GM21619 (cell line): Measurements from ENCODE around the gene METTL25B.
"Not testable (repeated sequence)": the region's sequence is repeated elsewhere in the genome, so short reads cannot be mapped to it uniquely, and the experiment has no call there.

Experiments
- ATAC-seq: cut with Tn5 transposase; IDR thresholded peaks from one replicate; pipeline ENCODE4 v1.9.1; 2021; ENCODE audit not compliant: unreplicated experiment

Gene METTL25B

DNA sequence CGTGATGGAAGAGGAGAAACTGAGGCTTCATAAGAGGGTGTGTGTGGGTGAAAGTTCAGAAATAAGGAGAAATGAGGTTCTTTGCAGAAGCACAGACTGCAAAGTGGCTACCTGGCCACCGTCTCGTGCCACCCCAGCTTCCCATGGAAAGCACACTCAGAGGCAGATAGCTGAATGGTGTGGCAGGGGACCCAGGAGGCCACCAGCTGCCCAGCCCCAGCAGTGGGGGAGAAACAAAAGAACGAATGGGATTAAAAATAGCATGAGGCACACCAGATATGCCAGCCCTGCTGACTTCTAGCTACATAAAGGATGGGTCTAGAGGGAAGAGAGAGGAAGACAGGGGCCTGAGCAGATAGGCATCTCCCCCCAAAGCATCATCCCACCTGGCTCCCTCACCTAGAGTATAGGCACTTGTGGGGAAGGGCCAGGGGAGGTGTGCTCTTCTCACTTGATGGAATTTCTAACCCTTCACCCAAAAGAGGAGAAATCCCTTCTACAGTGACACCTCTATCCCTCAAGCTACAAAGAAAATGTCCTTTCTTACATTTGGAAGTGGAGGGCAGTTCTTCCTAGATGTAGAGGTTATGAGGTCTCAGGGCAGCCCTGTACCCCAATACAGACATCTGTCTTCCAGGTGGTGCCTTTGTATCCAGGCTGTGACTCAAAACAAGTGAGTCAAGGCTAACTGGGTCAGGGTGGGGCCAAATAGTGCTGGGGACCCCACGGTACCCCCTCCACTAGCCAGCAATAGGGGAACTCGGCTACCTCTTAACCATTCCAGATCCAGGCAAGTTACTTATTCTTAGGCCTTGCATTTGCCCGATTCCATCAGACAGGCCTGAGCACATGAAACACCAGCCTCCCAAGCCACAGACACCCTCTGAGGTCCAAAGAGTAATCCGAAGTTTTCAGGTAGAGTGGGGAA lies 19.7 kb downstream of the METTL25B start:
- ATAC-seq, result no peak

DNA sequence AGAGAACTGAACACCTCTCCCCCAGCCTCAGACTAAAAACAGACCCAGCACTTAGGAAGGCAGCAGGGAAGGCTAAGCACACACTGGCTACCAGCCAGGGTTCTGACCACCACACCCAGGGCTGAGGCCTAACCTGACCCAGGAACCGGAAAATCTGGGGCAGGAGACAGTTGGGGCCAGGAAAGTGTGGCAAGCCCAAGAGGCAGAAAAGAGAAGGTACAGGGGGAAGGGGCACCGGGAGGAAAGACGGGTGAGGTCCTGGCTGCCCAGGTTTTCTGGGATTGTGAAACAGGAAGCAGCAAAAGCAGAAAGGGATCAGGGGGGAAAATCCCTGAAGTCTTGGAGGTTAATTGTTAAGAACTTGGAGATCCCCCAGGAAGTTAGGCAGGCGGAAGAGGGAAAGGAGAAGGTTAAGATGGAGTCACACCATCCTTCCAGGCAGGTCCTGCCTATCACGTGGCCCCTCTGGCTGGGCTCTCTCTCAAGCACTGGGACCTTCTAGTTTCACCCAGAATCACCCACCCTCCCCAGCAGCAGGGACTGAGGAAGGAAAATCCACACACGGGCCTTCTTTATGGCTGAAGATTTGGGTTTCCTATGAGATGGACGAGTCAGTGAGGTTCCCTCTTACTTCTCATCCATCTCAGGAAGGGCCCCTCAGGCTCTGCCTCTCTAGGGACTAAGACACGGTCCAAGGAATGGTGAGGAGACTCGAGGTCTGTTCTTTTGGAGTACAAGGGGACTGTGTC lies 20.6 kb downstream of the METTL25B start:
- no peak for ATAC-seq

- no peak for ATAC-seq
Measured at GRCh38 chr1:156749419-156750118, 21.3 kb downstream of the METTL25B start.

GRCh38 chr1:156750191-156750672 lies 22.0 kb downstream of the METTL25B start:
- ATAC-seq, result no peak

- no peak for ATAC-seq
Measured at GRCh38 chr1:156750711-156751450, 22.6 kb downstream of the METTL25B start.

GRCh38 chr1:156751451-156751756 lies 23.1 kb downstream of the METTL25B start, which contains the start of gene HDGF:
HDGF (minus strand) TSS chr1:156751675; CDS start chr1:156751429, 246 bp downstream.
- peak; percentile 7 for ATAC-seq

- peak; percentile 63 for ATAC-seq
Measured at GRCh38 chr1:156751757-156752481, 23.6 kb downstream of the METTL25B start.

DNA sequence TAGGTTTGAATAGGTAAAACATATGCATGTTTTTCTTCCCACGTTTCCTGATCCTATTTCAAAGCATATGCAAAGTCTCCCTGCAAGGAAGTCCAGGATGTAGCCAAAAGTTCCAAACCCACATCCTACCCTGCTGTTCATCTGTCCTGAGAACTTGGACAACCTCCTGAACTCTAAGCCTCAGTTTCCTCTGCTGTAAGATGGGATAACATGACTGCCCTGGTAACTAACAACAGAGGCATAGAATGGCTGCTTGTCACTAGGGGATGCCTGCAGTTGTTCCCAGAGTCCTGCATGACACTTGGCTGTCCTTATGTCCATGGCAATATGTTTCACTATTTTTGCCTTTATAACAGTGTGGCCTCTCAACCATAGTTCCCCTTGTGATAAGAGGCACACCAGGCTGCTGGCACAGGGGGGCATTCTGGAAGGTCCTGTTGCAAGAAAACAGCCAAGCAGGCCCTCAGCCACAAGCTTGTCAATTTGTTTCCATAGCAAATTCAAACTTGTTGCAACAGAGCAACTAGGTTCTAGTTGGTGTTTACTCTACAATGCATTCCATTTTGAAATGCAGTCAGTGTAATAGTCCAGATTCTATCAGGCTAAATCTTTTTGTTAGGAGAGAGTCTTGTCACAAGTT lies 24.7 kb downstream of the METTL25B start:
- ATAC-seq, result no peak

DNA sequence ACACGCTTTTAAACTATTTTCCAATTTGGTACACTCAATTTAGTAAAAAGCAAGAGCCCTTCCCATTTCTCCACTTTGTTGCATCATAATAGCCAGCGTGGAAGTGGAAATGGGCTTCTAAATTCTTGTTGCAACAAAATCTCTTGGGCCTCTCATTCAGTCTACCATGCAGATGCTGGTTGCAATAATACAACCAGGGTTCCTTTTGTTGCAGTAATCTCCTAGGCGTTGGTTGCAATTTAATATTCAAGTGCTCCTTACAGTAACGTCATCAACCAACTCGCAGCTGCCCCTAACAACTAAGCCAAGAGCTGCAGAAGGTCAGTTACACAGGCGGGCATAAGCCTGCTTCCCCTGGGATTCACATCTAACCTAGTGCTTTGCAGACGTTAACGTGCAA lies 25.9 kb downstream of the METTL25B start:
- ATAC-seq, result no peak

DNA sequence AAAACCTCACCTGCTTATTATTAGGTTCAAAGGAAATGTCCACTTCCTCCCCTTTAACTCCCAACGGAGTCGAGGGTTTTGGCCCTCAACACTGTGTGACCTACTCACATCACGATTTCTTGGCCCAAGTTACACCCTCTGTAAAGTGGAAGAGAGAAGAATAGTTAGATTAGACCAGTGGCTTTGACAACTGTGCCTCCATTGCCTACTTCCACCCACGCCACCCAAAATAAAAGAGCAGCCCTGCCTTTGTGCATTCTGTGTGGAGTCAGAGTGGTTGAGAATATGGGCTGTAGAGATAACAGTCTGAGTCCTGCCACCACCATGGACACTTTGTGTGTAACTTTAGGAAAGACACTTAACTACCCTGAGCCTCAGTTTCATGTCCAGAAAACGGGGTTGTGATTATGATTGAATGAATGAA lies 27.3 kb downstream of the METTL25B start:
- ATAC-seq, result no peak

DNA sequence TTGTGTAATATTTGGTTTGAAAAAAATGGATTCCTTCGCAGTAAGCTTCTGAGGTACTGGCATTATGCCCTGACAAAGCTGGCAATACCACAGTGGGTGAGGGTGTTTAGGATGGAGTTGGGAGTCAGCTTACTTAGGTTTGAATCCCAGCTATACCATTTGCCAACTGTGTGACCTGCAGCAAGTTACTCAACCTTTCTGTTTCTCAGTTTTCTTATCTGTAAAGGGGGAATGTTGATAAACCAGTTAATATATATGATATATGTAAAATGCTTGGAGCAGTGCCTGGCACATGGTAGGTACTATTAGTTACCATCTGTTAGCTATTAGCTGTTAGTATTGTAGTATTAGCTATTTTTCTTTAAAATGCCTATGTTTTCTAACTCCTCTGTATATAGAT lies 28.1 kb downstream of the METTL25B start:
- ATAC-seq, result no peak

GRCh38 chr1:156757572-156758253 lies 29.4 kb downstream of the METTL25B start:
- ATAC-seq, result not testable (repeated sequence)

- no peak for ATAC-seq
Measured at GRCh38 chr1:156760092-156760795, 32.0 kb downstream of the METTL25B start.

- no peak for ATAC-seq
Measured at GRCh38 chr1:156760796-156761104, 32.5 kb downstream of the METTL25B start.

DNA sequence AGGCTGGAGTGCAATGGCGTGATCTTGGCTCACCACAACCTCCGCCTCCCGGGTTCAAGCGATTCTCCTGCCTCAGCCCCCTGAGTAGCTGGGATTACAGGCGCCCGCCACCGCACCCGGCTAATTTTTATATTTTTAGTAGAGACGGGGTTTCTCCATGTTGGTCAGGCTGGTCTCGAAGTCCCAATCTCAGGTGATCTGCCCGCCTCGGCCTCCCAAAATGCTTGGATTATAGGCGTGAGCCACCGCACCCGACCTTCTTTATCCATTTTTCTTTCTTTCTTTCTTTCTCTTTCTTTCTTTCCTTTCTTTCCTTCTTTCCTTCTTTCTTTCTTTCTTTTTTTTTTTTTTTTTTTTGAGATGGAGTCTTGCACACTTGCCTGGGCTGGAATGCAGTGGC lies 36.9 kb downstream of the METTL25B start:
- ATAC-seq, result not testable (repeated sequence)

GRCh38 chr1:156765666-156766065 lies 37.4 kb downstream of the METTL25B start:
- ATAC-seq, result no peak

DNA sequence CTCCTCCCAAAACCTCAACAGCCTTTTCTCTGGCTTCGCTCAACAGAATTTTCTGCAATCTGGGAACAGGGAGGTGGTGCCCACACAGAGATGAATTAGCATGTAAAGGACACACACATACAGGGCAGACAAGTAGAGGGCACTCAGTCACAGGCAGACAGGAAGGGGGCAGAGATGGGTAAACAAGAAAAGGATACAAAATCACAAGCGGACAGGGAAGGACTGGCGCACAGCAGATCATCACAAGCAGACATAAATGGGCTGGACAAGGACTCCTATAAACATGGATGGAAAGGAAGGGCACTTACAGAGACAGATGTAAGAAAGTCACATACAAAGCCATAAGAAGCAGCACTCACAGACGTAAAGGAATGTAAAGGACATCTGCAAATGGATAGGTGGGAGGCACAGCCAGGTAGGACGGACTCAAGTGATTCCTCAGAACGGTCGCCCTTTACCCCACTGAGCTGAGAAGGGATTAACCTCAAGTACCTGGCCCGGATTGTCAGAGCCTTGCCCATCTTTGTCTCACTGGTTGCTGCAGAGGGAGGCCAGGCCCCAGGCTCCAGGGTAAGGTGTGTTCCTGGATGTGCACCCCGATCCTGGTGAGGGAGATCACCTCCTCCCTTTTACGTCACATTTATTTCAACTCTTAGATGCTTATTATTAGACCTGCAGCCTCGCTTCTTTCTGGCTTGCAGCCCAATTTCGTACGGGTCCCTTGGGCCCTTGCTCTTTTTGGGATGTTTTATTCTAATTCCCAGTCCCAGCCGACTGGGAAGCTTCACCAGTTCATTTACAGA lies 38.2 kb downstream of the METTL25B start:
- ATAC-seq, result peak; percentile 17
